ENCODE data around the gene GRM8.

GRM8 gene

GRCh38 chr7:126460664-126461063 lies 792.1 kb downstream of the GRM8 start:
- no peak for TF ChIP-seq CTCF (conservative IDR thresholded peaks at IDR 0.05)
- H3K27ac ChIP-seq: no peak overlapping the region

GRCh38 chr7:126453104-126453503 lies 799.6 kb downstream of the GRM8 start:
- no peak for TF ChIP-seq CTCF (conservative IDR thresholded peaks at IDR 0.05)
- no peak overlapping the region for H3K27ac ChIP-seq

GRCh38 chr7:126450269-126450671 lies 802.5 kb downstream of the GRM8 start:
- H3K27ac ChIP-seq: no peak overlapping the region

GRCh38 chr7:126449611-126450268 lies 803.0 kb downstream of the GRM8 start:
- no peak for TF ChIP-seq CTCF (conservative IDR thresholded peaks at IDR 0.05)

More at GRCh38 chr7:126450269-126450671, 802.5 kb downstream of the GRM8 start:
- TF ChIP-seq CTCF (conservative IDR thresholded peaks at IDR 0.05): no peak

GRCh38 chr7:126447984-126448383 lies 804.8 kb downstream of the GRM8 start:
- no peak for TF ChIP-seq CTCF (conservative IDR thresholded peaks at IDR 0.05)

More at GRCh38 chr7:126449611-126450268, 803.0 kb downstream of the GRM8 start:
- H3K27ac ChIP-seq: no peak overlapping the region

GRCh38 chr7:126445991-126446390 lies 806.8 kb downstream of the GRM8 start:
- H3K27ac ChIP-seq: no peak overlapping the region
- no peak for TF ChIP-seq CTCF (conservative IDR thresholded peaks at IDR 0.05)

More at GRCh38 chr7:126447984-126448383, 804.8 kb downstream of the GRM8 start:
- no peak overlapping the region for H3K27ac ChIP-seq

- H3K27ac ChIP-seq: no peak overlapping the region
- no peak for TF ChIP-seq CTCF (conservative IDR thresholded peaks at IDR 0.05)
Measured at GRCh38 chr7:126443951-126444350, 808.8 kb downstream of the GRM8 start.
